Tibial nerve (tissue), 4 donors: ENCODE data around the gene VPS4A. TPM values are rescaled to one million over a fixed set of nuclear protein-coding genes. Genes with fewer than 3 reads are reported as not detected.
A peak's percentile ranks its signal among the peaks of the same experiment; 100 is the strongest.

Experiments used
- DNase-seq, 2 donors: peaks; one replicate each; pipeline ENCODE4 v3.0.0-alpha.2; 2019; ENCODE audit warnings: low spot score in 2 of 2
- H3K27ac ChIP-seq, 4 donors: fragments of 200-600 bp; sonication (generic) in 3 of 4; one replicate each; pipeline ENCODE4 v1.5.1; 2017 to 2019; ENCODE audit warnings: mild to moderate bottlenecking in 1 of 4
- H3K27me3 ChIP-seq, 2 donors: fragments of 200-600 bp; sonication (generic) in 1 of 2; one replicate each; pipeline versions ENCODE4 v1.5.1 to v1.6.0; 2017 to 2019
- H3K36me3 ChIP-seq, 3 donors: fragments of 200-600 bp; sonication (generic); one replicate each; pipeline ENCODE4 v1.5.1; 2018 to 2019
- H3K4me1 ChIP-seq, 4 donors: fragments of 200-600 bp; sonication (generic) in 3 of 4; one replicate each; pipeline ENCODE4 v1.5.1; 2017 to 2019
- H3K4me3 ChIP-seq, 4 donors: fragments of 200-600 bp; sonication (generic) in 3 of 4; one replicate each; pipeline ENCODE4 v1.5.1; 2017 to 2019; ENCODE audit warnings: mild to moderate bottlenecking in 1 of 4, moderate library complexity in 1 of 4
- H3K9me3 ChIP-seq, 4 donors: fragments of 200-600 bp; sonication (generic) in 3 of 4; one replicate each; pipeline ENCODE4 v1.5.1; 2017 to 2019
- EP300 ChIP-seq, 2 donors: sonication (generic); formaldehyde crosslinking; IDR thresholded peaks; one replicate each; pipeline ENCODE4 v1.6.1; 2017; ENCODE audit warnings: antibody characterized with exemption in 2 of 2, mild to moderate bottlenecking in 1 of 2
- POLR2A ChIP-seq, 2 donors: fragments of 450-650 bp; IDR thresholded peaks; one replicate each; pipeline ENCODE4 v1.6.1; 2017; ENCODE audit warnings: antibody characterized with exemption in 2 of 2, mild to moderate bottlenecking in 2 of 2, moderate library complexity in 2 of 2
- WGBS, 2 donors: methylation state at CpG; one replicate each; pipeline ENCODE4 v1.1.5; 2018; 5-methylcytosine and 5-hydroxymethylcytosine counted together
- total RNA-seq, 4 donors: library from RNA; depleted of rRNA; stranded (reverse); fragments of >200 nt; gene quantifications; one replicate each; pipeline ENCODE4 v1.1.0, GENCODE V29; 2016
- TF ChIP-seq, protein P1 (sequence below), 5 experiments: fragments of 200-600 bp in 3 of 5; fragments of 450-650 bp in 2 of 5; sonication (generic) in 3 of 5; IDR thresholded peaks; one replicate each; pipeline ENCODE4 v1.5.1; 2016 to 2019; ENCODE audit warnings: antibody characterized with exemption in 5 of 5, mild to moderate bottlenecking in 3 of 5, moderate library complexity in 2 of 5

Gene VPS4A
- 10 to 100 TPM; 35.4 to 47.2 (median 43.5) TPM for total RNA-seq

DNA sequence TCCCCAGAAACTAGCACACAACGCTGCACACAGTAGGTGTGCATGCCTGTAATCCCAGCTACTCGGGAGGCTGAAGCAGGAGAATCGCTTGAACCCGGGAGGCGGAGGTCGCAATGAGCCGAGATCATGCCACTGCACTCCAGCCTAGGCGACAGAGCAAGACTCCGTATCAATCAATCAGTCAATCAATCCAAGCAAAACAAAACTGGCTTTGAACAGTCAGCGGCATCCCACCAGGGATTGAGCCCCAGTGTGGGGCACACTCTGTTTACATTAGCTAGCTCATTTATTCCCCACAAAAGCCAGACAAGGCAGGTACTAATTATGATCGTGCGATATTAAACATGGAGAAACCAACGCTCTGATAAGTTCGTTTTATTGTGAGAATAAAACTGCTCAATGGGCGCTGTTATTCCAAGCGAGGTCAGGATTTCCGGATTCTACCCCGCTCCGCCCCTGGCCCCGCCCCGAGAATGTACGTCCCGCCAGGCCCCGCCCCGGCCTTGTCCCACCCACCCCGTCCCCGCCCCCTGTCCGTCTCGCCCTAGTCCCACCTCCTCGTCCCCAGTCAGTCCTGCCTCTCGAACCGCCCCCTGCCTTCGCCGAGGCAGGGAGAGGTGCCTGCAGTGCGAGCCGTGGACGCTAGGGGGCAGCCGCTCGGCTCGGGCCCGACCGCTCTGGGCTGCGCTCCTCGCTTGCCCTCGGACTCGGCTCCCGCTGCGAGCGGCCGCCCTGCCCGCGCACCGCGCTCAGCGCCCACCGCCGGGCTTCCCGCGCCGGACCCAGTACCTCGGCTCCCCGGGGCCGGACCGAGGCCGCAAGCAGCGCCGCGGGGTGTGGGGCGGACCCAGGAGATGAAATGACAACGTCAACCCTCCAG lies at the start of gene VPS4A:
VPS4A (plus strand) TSS at position 698 of the 880 bp plus-strand sequence; CDS start at position 860, 162 bp downstream.
- H3K4me3 ChIP-seq: peak within 1 kb of the TSS; percentile 60 to 90 (median 84)
- peaks cover 0 to 29% (median 2%) of the 10 kb centered on the region in 3 donors for H3K36me3 ChIP-seq
- peak; percentile 91 to 95 for DNase-seq
- peak within 1 kb of the TSS; percentile 59 to 93 (median 88) for H3K27ac ChIP-seq
- H3K27me3 ChIP-seq: no peaks in the 10 kb centered on the region
- peaks cover 3 to 47% (median 24%) of the 10 kb centered on the region in 4 donors for H3K4me1 ChIP-seq
- TF ChIP-seq, protein P1, sequence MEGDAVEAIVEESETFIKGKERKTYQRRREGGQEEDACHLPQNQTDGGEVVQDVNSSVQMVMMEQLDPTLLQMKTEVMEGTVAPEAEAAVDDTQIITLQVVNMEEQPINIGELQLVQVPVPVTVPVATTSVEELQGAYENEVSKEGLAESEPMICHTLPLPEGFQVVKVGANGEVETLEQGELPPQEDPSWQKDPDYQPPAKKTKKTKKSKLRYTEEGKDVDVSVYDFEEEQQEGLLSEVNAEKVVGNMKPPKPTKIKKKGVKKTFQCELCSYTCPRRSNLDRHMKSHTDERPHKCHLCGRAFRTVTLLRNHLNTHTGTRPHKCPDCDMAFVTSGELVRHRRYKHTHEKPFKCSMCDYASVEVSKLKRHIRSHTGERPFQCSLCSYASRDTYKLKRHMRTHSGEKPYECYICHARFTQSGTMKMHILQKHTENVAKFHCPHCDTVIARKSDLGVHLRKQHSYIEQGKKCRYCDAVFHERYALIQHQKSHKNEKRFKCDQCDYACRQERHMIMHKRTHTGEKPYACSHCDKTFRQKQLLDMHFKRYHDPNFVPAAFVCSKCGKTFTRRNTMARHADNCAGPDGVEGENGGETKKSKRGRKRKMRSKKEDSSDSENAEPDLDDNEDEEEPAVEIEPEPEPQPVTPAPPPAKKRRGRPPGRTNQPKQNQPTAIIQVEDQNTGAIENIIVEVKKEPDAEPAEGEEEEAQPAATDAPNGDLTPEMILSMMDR (IDR thresholded peaks at IDR 0.05): peak; percentile 93 to 99 (median 97)
- TF ChIP-seq EP300 (IDR thresholded peaks at IDR 0.05) (peak in 1 of 2 donors; percentile 61), POLR2A (IDR thresholded peaks at IDR 0.05) (peak; percentile 21 to 62)
- no peaks in the 10 kb centered on the region for H3K9me3 ChIP-seq
- WGBS, 2 donors: 14 to 16% methylated on average over 41 of the region's 70 CpGs

DNA sequence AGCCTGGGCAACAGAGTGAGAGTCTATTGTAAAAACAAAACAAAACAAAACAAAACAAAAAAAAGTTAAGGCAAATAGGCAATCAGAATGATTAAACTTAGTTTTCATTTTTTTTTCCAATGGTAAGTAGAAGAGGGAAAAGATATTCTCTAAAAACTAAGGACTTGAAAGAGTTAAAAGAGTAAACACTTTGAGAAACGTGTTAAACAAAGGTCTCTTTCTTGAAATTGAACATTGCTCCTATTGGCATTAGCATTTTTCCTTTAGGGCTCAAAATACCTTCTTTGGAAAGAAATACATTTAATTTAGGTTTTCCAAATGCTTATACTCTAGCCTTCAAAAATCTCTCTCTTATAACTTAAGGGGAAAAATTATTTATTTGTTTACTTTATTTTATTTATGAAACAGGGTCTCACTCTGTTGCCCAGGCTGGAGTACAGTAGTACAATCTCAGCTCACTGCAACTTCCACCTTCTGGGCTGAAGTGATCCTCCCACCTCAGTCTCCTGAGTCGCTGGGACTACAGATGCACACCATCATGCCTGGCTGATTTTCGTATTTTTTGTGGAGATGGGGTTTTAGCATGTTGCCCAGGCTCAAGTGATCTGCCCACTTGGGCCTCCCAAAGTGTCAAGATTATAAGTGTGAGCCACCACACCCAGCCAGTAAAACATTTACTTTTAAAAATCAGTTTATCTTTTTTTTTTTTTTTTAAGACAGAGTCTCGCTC lies 44.7 kb upstream of the VPS4A start:
- TF ChIP-seq, protein P1 (IDR thresholded peaks at IDR 0.05): no peak
- TF ChIP-seq POLR2A (IDR thresholded peaks at IDR 0.05) (no peak), EP300 (IDR thresholded peaks at IDR 0.05) (no peak)
- 63% methylated on average over 4 of the region's 4 CpGs for WGBS, 2 donors
- no peak overlapping the region for H3K27ac ChIP-seq

DNA sequence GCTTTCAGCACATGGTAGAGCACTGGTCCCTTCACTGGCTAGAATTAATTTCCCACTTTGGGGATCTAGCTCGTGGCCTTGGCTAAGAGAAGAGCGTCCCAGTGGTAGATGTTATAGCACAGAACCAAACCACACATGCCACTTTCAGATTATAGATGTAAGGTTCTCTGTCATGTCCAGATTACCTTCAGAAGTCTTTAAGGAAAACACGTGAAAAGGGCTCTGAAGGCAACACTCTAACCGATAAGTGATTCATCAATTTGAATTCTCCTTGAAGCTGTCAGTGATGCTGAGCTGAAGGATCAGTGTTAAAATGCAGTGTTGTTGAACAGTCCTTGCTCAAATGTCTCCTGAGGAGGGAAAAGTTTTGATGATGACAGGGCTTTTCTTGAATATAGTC lies 43.5 kb upstream of the VPS4A start:
- H3K36me3 ChIP-seq: peaks cover 0 to 16% (median 3%) of the 10 kb centered on the region in 3 donors
- TF ChIP-seq POLR2A (IDR thresholded peaks at IDR 0.05) (no peak), EP300 (IDR thresholded peaks at IDR 0.05) (no peak)
- TF ChIP-seq, protein P1 (IDR thresholded peaks at IDR 0.05): no peak
- no peak overlapping the region for H3K4me3 ChIP-seq
- 75 to 90% methylated on average over 4 of the region's 4 CpGs for WGBS, 2 donors
- no peaks in the 10 kb centered on the region for H3K27me3 ChIP-seq
- H3K4me1 ChIP-seq: peaks cover 0 to 13% (median 0%) of the 10 kb centered on the region in 4 donors
- no peak for DNase-seq
- no peaks in the 10 kb centered on the region for H3K9me3 ChIP-seq
- no peak overlapping the region for H3K27ac ChIP-seq

More for the DNA sequence above, 44.7 kb upstream of the VPS4A start:
- DNase-seq: no peak
- H3K9me3 ChIP-seq: no peaks in the 10 kb centered on the region
- no peaks in the 10 kb centered on the region for H3K27me3 ChIP-seq
- peaks cover 0 to 13% (median 0%) of the 10 kb centered on the region in 4 donors for H3K4me1 ChIP-seq
- H3K36me3 ChIP-seq: peaks cover 0 to 18% (median 0%) of the 10 kb centered on the region in 3 donors
- H3K4me3 ChIP-seq: no peak overlapping the region

DNA sequence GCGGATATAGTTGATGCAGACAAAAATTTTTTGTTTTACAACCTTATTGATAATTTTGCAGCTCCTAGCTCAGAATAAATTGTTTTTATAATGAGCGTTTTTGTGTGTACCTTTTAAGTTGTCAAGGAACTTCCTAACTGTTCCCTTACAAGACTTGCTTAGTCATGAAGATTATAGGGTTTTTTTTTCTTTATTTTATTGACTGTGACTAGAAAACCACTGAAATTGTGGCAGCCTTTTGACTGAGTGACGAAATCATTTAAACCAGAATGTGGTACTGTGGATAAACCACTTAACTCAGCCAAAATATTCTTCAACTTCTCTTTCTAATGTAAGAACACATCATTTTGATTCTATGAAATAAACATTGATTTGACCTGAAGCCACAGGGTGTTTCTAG lies 40.8 kb upstream of the VPS4A start:
- no peaks in the 10 kb centered on the region for H3K27me3 ChIP-seq
- no peak for DNase-seq

More for the DNA sequence above, 40.8 kb upstream of the VPS4A start:
- TF ChIP-seq POLR2A (IDR thresholded peaks at IDR 0.05) (no peak), EP300 (IDR thresholded peaks at IDR 0.05) (no peak)
- TF ChIP-seq, protein P1 (IDR thresholded peaks at IDR 0.05): no peak
- Histone ChIP-seq H3K36me3 (peaks cover 0 to 10% (median 3%) of the 10 kb centered on the region in 3 donors), H3K9me3 (no peaks in the 10 kb centered on the region), H3K4me1 (peaks cover 0 to 22% (median 5%) of the 10 kb centered on the region in 4 donors), H3K4me3 (no peak overlapping the region), H3K27ac (no peak overlapping the region)
- 73 to 74% methylated on average over 3 of the region's 3 CpGs for WGBS, 2 donors
